Measurements from ENCODE around the gene YBX3.

YBX3 gene

DNA sequence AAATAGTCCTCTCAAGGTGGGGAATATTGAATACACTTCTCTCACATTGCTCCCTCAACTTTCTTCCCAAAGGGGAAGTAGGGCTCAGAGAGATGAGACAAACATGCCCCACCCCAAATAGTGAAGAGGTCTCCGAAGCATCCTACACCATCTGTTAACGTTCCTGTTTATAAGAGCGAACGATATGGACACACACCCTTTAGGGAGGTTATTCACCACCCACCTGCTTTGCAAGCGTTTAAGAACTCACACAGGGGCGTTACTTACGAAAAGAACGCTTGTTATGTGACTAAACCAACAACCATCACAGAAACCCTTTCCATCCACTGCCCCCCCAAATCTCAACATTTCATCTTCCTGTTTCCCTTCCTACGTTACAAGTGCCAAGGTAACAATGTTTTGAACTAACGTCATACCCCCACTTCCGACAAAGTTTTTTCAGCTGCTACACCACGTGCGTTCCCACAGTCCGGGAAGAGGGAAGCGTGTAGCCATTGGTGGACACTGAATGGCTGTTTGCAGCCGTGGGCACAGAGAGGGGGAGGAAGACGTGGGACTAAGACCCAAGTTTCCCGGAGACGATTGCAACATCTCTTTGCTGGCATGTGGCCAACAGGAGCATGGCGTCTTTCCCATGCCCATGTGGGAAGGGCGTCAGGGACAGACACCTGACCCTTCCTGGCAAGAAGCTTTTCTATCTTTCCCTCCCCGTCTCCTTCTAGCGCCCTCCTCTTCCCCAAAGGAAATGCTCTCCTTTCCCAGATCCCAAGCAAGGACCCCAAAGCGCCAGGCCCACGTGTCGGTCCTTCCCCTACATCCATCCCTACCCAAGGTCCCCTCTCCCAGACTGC lies 1.2 kb downstream of the YBX3 start:
- DNase-seq, result peak; percentile 84

DNA sequence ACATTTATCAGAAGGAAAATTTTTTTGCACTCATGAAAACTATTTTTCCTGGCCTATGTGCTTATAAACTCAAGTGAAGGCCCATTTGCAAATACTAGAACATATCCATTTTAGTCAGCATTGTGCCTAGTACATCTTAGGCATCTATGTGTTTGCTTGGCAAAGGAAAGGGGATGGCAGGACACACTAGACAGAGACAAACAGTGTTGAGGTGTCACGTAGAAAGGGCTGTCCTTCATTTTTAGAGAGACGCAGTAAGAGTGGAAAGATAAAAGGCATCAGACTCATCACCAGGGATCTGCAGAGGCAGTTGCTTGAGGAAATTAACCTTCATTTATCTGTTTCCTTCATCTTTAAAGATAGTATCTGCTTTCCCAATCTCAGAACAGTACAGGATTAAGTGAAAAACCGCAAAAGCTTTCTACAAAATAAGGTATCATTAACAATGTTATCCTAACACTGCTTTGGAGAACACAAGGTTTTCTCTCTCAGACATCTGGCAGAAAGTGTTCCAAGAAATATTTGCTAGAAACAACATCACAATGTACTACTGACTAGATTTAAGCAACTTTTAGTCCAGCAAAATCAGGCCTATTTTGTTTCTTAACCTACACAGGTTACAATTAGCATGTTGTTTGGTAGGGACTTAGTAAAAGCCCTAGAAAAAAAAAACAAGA lies 2.0 kb downstream of the YBX3 start:
- no peak for DNase-seq

DNA sequence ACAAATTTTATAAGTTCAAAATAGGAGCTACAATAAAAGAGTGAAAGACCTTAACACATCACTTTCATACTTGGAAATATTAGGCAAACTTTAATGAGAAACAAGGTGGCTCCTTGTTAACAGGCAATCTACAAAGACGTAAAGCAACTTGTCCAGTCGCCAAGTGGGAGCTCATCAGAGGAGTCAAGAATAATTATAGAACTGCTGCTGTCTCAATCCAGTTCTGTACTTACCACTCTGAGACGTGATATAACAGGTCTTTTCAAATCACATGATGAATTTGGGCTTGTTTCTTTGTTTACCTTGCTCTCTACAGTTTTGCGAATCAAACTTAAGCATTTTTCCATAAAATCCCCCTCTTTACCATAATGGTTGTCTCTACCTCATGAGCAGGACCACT lies 3.6 kb downstream of the YBX3 start:
- no peak for DNase-seq

DNA sequence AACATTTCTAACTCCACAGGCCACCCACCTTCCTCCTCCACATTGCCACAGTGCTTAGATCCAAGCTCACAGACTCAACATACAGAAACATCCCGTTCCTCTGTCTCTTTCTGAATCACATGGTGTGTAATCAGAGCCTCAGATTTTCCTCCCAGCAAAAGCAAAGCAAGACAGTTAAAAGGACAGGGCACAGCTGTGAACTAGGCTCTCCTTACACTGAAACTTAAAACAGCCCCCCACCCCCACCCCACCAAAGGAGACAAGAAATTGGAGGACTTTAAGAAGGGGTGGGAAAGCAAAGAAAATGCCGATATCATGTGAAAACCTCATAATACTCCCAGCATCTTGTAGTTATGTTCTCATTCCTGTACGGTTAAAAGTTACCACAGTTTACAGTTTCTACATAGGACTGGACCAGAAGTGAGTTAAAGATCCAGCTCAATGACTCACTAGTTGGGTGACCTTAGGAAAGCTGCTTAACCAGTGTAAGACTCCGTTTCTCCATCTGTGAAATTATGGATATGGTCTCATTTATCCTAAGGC lies 4.8 kb downstream of the YBX3 start:
- DNase-seq, result no peak

DNA sequence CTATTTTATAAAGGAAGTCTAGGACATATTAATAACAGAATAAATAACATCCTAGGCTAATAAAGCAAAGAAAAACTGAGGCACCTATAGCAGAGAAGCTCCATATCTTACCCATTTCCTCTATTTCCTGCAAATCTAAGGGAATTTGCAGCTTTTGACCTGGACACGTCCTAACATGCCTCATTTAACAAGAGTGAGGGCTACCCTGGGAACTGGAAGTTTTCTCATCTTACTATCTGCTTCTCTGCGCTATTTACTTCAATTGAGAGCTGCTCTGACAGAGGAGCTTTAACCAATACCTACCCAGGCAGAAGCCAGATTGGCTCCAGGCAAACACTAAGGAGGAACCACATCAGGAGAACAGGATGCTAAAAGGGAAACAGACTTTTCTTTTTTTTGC lies 5.7 kb downstream of the YBX3 start:
- DNase-seq, result no peak

DNA sequence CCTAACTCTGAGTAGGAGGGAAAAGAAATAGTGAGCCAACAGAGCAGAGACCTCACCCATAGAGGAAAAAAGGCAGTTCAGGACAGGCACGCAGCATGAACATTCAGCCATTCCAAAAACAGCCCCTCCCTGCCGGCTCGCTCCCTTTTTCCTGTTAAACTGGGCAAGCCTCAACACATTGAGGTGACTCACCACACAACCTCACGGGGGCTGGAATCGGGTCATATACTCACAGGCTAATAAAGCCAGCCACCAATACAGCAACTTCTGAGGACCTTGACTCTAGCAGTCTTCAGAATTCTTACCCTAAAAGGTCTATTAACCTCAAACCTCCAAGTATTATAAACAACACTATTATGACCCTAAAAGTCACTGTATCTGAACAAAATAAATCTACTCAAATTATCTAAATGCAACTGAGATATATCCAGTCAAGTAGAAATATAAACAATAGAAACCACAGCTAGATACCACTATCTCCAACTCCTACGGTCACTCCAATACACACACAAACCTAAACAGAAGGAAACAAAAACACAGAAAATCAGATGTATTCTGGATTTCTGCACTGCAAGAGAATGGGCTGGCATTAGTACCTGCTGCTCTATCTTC lies 6.3 kb downstream of the YBX3 start:
- no peak for DNase-seq

DNA sequence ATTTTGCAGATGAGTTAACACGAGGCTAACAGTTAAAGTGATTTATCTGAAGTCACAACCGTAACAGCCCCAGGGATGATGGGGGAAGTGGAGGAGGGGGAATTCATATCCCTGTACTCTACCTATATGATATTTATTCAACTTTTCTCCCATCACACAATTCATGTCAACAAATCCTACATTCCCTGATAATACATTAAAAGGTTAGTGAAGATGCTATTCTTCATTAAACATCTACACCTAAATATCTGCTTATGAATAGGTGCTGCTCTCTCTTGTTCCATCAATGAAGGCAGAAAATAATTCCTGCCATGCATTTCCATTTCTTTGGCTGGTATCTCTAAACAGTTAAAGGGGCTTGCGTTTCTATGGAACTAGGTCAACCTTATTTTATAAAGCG lies 6.8 kb downstream of the YBX3 start:
- no peak for DNase-seq

DNA sequence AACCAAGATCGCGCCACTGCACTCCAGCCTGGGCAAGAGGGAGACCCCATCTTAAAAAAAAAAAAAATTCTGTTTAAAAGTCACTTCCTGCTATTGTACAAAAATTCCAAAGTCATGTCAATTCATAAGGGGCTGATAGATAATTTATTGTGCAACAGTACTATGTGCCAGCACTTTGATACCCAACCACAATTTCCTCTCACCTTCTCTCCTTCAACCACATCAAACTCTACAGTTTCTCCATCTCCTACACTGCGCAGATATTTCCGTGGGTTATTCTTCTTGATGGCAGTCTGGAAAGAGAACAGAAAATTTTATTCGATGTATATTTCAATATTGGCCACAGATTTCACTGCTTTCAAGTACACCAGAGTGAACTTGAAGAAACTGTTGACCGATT lies 7.6 kb downstream of the YBX3 start:
- DNase-seq, result no peak

DNA sequence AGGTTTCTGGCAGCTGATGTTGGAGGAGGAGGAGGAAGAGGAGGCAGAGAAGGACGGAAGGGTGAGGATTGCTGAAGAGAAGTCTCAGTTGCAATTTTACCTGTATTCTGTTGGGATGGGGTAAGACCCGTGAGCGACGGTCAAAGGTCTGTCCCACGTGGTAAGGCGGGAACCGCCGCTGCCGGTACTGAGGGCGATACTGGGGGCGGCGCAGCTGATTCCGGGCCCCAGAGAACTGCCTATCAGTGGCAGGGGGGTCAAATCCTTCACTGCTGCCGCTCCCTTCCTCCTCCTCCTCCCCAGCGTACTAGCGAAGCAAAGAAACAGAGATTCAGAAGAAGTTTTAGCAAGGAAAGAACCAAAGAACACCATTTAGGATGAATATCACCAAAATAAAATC lies 13.3 kb downstream of the YBX3 start:
- DNase-seq, result no peak

DNA sequence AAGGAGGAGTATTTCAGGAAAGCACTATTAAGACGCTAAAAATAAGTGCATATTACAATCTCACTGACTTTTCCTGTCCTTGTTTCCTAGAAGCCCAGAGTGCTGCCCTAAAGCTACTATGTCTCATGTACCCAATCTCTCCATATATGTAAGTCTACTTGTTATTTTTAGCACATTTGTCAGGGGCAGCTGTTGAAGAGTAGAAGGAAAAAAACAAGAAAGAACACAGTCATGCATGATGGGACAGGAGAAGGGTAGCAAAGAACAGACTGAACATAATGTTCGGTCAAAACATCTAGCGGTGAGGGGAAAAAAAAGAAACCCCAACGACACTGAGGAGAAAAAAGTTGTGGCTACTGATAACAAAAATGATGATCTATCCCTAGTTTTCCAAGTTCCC lies 14.3 kb downstream of the YBX3 start:
- no peak for DNase-seq

DNA sequence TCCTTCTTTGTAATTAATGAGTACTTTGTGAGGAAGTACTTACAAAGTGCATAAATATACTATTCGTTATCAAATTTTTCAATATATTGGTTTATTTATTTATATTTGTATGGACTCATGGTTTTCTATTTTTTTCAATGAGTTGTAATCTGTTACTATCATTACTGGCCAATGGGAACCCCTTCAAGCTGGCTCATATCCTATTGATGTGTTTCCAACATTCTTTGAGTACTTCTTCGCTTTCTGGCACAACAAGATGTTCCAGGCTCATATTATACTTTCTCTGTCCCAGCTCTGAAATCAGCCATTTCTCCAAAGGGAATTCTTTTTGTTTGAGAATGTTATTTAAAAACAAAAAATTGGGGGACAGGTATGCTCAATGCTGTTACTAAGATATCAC lies 17.5 kb downstream of the YBX3 start:
- no peak for DNase-seq

DNA sequence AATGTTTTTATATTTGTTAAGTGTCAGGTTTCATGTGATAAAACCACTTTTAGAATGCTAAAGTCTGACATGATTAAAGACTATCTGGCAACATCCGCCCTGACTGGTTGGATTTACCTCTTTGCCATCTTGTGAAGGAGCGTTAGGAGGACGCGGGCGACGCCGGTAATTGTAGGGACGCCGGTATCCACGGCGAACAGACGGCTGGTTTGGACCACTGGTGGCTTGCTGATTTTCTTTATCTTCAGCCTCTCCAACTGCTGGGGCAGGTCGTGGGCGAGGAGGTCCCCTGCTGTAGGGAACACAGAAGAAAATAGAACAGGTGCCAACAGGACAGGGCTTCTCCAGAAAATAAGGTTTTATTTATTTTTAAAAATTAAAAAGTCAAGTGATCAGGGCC lies 21.3 kb downstream of the YBX3 start:
- DNase-seq, result no peak

DNA sequence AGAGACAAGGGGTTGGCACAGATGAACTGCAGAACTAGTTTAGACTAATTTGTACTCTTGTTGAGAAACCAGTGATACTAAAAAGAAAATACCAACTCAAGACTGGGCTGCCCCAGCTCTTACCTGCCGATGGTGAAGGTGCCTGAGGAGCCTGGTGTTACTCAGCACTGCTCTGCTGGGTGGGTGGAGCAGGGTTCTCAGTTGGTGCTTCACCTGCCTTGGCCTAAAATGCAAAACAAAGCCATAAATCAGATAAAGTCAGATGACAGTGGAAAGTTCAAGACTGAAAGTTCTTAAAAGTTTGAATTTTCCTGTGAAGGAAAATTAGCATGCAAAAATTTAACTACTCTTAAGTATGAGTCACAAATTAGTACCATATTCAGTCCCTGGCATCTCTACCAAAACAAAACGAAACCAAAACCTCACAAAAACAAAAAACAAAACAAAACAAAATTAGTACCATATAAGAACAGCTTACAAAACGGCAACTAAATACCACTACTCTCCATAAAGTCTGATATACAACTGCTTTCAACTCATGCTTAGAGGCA lies 21.9 kb downstream of the YBX3 start:
- no peak for DNase-seq

DNA sequence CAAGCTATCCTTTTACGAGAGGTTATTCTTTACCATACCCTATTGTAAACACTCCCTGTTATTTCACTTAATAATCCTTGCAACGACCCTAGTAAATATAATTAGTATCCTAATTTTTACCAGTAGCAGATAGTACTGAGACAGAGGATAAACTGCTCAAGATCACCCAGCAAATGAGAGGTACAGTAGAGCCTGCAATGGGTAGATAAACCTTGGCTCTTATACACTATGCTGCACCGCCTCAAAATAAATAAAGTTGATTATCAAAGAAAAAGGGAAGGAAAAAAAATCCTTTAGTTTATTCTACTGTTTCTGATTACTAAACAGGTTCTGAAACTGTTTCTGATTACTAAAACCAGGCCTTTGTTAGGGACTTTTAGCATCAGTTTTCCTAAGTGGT lies 22.5 kb downstream of the YBX3 start:
- no peak for DNase-seq

DNA sequence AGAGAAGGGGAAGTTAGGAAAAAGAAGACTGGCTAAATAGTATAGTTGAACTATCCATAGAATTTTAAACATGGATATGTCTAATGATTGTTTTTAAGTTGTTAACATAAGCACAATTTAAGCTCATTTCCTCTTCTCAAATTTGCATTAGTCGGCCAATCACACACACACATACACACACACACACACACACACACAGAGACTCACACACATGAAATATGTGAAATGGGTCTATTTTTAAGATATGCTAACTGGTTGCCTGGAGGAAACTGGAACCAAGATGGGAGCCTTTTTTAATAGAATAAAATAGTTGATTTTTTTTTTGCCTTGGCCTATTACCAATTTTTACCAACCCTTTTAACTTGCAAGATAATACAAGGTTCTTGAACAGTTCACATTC lies 25.3 kb downstream of the YBX3 start:
- DNase-seq, result no peak

DNA sequence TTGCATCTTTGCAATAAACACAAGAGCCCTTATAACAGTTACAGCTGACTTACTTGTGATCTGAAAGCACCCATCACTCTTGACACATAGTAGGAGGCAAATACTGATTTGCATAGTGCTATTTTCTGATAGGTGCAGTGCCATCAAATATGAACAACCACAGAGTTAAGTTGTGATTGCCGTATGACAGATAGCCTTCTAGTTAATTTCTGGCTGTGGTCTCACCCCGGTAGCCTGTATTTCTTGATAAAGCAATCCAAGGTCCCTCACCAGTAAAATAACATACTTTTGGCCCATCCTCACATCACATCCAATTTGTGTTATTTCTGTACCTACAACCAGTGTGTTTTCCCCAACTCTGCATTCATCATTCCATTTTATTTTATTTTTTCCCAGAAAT lies 26.0 kb downstream of the YBX3 start:
- no peak for DNase-seq

DNA sequence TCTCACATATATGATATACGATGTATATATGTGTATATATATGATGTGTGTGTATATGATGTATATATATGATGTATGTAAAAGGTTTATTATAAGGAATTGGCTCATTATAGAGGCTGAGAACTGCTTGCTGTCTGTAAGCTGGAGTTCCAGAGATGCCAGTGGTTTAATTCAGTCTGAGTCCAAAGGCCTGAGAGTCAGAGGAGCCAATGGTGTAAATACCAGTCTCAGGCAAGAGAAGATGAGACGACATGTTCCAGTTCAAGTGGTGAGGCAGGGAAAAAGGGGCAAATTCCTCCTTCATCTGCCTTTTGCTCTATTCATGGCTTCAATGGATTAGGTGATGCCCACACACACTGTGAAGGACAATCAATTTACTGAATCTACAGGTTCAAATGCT lies 32.2 kb downstream of the YBX3 start:
- DNase-seq, result no peak

DNA sequence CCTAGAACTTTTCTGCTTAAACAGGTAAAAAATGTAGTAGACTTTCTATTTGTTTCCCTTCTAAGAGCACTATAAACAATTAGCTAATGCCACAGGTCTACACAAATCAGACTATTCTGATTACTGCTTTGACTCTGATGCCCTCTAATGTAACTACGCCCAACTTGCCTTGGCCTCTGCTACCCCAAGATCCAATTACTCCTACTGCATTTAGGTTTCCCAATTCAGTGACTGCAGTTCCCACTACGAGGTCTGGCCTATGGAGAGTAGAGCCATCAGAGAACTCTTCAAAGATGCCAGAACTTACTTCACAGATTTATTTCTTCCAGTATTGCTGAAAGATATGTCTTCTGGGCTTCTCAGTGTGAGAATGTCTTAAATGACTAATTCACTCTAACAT lies 34.0 kb downstream of the YBX3 start:
- DNase-seq, result no peak

DNA sequence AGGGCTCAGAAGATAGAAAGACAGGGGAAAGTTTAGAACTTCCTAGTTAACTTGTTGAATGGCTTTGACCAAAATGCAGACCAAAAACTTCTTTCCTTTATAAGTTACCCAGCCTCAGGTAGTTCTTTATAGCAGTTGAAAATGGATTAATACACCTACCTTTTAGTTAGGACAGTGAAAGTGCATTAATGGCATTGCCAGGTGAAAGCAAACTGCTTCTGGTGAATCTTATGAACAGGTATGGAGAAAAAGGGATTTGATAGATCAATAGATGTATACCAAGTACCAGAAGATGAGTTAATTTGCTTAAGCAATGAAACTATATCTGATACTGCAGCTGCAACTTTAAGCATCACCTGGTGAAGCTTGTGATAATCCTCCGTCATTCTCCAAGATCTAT lies 35.1 kb downstream of the YBX3 start:
- DNase-seq, result no peak

DNA sequence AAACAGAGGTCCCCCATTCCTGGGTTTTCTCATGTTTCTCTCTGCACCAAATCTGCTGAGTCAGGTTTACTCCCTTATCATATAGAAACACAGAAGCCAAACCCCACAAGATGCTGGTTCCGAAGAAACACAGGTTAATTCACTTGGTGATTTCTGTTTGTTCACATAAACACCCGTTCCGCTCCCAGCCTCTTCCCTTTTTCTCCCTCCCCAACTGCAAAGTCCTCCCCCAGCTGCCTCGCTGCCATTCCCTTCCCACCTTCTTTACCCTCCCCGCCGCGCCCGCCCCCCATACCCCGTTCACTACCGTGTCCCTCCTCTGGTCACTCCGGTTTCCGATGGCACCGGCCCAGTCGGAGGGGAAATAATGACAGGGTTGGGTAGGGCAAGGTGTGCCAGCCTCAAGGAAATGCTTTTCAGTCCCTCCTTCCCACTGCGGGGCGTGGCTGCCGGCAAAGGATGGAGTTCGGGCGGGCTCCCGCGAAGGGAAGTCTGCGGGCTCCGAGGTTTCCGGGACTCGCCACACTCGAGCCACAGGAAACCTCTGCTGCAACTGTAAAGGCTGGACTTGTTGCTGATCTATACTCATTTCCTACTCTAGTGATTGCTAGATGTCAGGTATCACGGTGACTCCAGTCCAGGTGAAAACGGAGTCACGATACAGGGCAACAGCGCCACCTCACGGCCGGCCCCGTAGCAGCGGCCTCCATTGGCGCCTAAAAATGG lies 49.3 kb downstream of the YBX3 start, which contains the start of gene STYK1:
Gene STYK1, minus strand, starts transcription at position 394 of the 726 bp plus-strand sequence. CDS start 39,434 bp downstream, outside the sequence.
- peak; percentile 63 for DNase-seq

DNA sequence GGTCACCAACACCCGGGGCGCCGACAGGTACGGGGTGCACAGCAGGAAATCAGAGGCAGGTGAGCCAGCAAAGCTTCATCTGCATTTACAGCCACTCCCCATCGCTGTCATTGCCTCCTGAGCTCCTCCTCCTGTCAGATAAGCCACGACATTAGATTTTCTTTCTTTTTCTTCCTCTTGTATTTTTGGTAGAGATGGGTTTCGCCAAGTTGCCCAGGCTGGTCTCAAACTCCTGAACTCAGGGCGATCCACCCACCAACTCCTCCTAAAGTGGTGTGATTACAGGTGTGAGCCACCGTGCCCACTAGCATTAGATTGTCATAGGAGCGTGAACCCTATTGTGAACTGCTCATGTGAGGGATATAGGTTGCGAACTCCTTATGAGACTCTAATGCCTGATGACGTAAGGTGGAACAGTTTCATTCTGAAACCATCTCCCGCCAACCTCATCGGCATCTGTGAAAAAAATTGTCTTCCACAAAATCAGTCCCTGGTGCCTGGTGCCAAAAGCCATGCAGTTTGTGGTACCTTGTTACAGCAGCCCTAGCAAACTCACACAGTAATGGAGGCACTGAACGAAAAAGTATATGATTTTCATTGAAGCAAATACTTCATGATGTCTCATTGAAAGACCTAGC lies 50.8 kb downstream of the YBX3 start:
- peak; percentile 23 for DNase-seq

DNA sequence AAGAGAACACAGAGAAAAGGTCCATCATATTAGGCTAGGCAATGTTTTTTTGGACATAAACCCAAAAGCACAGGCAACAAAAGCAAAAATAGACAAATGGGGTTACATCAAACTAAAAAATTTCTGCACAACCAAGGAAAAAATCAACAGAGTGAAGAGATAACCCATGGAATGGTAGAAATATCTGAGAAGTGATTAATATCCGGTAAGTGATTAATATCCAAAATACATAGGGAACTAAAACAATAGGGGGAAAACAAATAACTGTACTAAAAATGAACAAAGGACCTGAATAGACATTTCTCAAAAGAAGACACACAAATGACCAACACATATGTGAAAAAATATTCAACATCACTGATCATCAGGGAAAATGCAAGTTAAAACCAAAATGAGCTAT lies 53.6 kb downstream of the YBX3 start:
- DNase-seq, result no peak

Measured in CD4-positive, alpha-beta T cell treated with Interferon gamma for 1 hour (primary cell).